DMS153 treated with DMSO at 0.1 percent for 48 hours (cell line): ENCODE results near the gene TAGLN2.

Experiments used
- DNase-seq: peaks from one replicate; lab custom pipeline; 2025; ENCODE audit not compliant: unreplicated experiment; lab: John Stamatoyannopoulos, UW

TAGLN2 gene

DNA sequence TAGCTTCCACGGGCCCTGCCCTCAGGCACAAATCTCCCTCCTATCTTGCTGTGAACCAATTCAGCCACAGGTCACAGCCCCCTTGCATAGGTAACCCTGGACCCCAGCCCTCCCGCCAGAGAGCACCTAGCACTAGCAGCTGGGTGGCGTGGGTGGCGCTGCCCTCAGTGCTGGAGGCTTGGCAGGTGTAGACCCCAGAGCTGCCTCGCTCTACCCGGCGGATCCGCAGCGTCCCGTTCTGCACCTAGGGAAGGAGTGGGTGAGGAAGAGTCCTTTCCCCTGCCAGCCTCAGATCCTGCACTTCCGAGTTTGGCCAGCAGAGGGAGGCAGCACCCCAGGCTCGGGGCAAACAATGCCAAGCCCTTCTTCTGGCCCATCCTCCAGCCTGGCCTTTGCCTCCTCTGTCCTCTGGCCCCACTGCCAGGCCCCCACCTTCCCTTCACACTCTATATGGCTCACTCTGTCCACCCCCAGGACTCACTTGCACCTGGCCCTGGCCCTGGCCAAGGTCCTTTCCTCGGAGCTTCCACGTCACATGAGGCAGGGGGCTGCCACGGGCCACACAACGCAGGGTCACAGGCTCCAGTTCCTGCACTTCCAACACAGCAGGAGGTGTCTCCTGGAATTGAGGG lies 11.1 kb upstream of the TAGLN2 start:
- DNase-seq, result peak; percentile 7

GRCh38 chr1:159935719-159936272 lies 10.5 kb upstream of the TAGLN2 start:
- DNase-seq, result no peak

- DNase-seq, result no peak
Measured at GRCh38 chr1:159935305-159935704, 10.0 kb upstream of the TAGLN2 start.

- no peak for DNase-seq
Measured at GRCh38 chr1:159934136-159935039, 9.1 kb upstream of the TAGLN2 start.

- no peak for DNase-seq
Measured at GRCh38 chr1:159933347-159933746, 8.0 kb upstream of the TAGLN2 start.

DNA sequence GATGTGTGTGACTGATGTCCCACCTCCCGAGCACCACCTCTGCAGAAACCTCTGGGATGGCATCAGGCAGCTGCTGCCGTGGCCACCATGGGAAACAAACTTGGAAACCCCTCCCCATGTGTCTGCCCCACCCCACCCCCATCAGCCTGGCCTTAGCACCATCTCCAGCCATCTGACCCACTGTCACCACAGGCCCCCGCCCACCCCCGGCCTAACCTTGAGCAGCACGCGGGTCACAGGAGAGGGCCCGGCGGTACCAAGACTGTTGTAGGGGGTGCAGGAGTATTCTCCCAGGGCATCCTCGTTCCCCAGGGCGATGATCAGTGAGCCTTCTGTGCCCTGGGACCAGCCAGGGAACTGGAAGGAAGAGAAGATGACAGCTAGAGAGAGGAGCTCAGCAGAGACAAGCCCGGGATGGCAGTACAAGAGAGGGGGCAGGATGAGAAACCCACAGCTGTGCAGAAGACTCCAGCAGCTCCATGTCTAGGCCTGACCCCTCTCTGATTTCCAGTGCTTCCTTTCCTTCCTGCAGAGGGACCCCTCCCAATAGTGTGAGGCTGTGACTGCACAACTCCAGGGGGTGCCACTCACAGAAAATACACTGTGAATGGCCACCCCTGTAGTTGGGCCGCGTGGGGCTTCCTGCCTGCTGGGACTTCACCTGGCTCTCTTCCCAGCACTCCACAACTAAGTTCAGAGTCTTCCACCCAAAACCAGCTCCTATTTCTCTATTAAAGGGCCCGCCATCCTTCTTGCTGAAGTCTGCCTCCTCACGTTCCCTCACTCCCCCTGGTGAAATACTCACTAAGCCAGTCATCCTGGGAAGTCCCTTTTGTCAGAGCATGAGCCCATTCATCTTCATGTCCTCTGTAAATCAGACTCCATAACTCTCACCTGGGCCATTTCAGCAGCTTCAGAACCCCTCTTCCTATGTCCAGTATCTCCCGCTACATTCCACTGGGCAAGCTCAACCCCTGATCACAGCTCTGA lies 7.3 kb upstream of the TAGLN2 start:
- no peak for DNase-seq

DNA sequence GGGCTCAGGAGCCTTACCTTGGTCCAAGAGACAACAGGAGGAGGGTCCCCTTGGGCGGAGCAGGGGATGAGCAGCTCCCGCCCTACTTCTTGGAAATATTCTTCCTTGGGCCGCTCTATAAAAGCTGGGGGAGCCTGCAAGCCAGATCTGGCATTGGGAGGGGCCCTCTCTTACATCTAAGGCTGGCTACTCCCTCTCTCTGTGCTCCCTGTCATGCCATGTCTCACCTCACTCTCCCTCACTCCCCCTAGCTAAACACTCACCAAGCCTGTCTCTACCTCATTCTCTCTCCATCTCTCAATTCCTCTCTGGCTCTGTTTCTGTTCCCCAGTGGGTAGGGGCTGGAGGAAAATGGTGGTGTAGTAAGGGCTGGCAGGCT lies 6.5 kb upstream of the TAGLN2 start:
- no peak for DNase-seq

- DNase-seq, result no peak
Measured at GRCh38 chr1:159931101-159931794, 5.9 kb upstream of the TAGLN2 start.

DNA sequence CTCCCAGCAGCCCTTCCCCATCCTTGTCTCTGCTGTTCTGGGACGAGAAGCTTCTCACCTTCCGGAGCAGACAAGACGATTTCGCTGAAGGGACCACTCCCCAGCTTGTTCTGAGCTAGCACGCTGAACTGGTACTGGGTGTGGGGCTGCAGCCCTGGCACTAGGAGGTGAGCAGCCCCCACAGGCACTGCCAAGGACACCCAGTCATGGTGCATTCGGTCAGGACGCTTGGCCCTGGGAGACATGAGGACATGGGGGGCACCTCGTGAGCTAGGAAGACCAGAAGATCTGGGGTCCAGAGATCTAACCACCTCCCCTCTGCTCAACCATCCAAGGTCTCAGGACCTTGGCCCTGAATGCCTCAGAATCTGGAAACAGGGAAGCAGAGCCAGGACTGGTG lies 5.3 kb upstream of the TAGLN2 start:
- no peak for DNase-seq

- no peak for DNase-seq
Measured at GRCh38 chr1:159930216-159930615, 4.9 kb upstream of the TAGLN2 start.

DNA sequence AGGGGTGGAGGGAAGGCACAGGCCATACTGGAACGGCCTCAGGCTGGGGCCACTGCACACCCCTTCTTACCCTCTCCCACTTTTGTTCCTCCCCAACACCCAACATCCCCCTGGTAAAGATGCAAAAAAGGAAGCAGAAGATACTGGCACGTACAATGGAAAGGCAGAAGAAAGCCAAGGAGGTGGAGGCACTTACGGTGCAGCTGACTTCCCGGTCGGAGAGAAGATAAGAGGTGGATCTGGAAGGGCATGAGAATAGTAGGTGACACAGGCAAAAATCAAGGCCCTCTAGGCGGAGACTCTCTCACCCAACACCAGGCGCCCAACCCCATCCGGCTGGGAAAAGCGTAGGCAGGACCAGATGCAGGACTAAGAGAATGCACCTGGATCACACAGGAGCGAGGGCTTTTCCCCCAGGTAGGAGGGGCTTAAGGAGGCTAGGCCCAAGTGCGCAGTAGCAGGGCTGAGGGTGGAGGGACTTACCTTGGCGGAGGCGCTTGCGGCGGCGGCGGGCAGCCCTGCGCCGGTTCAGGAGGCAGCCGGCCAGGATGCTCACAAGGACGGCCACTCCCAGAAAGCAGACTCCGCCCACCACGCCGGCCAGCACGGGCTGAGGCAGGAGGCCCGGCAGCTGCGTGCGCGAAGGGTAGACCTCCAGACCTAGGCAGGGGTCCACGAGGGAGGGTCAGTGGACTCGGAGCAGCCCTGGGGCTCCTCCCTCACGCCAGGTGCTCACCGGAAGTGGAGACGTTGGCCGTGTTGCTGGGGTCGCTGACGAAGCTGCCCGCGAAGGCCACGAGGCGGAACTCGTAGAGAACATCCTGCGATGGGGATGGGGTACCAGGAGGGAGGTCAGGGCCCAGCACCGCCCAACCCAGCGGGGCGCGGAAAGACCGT lies 4.1 kb upstream of the TAGLN2 start:
- no peak for DNase-seq

- no peak for DNase-seq
Measured at GRCh38 chr1:159928491-159929050, 3.3 kb upstream of the TAGLN2 start.

- DNase-seq, result no peak
Measured at GRCh38 chr1:159927849-159928431, 2.6 kb upstream of the TAGLN2 start.

DNA sequence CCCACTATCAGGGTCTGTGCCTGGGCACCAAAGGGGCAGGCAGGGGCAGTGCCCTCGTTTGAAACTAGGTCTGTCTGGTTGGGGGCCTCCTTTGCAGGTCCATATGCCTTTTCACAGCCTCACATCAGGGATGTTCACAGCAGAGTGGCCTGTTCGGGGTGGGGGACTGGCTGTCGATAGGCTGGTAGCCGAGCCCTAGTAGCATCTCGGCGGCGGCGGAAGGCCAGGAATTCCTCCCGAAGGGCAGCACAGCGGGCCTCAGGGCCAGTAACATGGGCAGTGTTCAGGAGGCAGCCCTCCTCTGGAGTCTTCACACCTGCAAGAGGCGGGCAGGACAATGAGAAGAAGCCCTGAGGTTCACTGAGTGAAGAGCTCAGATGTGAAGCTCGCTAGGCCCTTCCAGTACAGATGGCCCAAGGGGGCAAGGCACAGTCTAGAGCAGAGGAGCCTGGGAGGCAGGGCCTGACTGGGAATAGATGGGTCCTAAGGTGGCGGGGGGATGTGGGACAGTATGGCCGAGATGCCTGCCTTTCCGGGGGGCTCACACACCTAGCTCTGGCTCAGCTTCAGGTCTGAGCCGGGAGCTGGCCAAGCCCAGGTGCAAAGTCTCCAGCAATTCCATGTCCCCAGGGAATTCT lies 2.0 kb upstream of the TAGLN2 start:
- no peak for DNase-seq

DNA sequence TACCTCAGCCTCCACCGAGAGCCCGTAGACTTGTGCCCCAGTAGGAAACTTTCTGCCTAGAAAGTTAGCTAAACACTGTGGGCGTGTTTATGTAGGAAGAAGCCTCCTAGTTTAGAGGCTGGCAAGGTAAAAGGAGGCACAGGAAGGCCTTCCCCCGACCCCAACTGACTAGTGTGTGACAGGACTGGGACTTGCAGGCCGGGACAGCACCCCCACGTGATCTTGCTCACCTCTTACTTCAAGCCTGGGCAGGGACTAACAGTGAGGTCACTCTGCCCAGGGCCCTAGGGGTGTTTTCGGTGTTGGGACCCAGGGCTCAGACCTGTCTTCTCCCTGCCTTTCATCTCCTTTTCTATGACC lies 392 bp upstream of the TAGLN2 start:
- DNase-seq, result no peak

- DNase-seq, result peak; percentile 57
Measured at GRCh38 chr1:159924025-159924790, 1.1 kb downstream of the TAGLN2 start.

DNA sequence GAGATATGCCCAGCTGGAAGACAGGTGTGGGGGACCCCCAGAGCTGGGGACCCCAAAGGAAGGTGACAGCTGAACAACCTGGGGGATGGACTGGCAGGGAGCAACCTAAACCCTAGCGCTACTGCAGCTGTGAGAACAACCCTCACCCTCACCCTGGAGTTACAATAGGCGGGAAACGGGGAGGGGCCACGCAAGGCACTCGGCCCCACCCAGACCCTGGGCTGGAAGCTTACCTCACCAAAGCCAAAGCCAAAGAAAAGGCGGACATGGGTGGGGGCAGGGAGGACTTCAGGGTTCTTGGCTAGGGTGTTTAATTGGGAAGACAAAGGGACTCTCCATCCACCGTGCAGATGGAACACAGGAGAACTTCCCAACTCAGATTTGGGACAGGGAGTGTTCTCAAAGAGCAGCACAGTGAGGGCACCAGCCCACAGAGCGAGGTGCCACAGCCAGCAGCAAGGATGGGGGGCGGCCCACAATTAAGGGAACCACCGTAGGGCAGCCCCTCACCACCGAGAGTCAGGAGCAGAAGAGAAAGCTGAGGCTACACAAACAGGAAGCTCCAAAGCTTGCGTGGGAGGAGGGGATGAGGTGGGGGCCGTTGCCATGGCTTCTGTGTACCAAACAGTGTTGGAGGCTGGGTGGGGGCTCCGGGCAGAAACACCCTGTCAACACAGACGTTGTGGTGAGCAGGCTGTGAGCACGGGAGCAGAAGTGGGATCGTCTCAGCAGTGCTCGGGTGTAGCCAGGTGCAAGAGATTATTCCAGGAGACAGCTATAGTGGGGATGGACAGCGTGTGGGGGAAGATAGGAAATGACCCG lies 1.9 kb downstream of the TAGLN2 start:
- DNase-seq, result peak; percentile 92
